GM23338 (cell line): Measurements from ENCODE around the gene UBE3B. TPM values are rescaled to one million over a fixed set of nuclear protein-coding genes. Genes with fewer than 3 reads are reported as not detected.
A peak's percentile ranks its signal among the peaks of the same experiment; 100 is the strongest.

Experiments
- ATAC-seq: fragments of 200-7000 bp; cut with Tn5 transposase; 3 replicates; pipeline ENCODE4 v1.9.1; 2020
- DNase-seq: peaks from one replicate; pipeline ENCODE4 v3.0.0-alpha.2; 2015; ENCODE audit warnings: low spot score
- H2AFZ ChIP-seq: fragments of 200-600 bp; sonication (generic); 2 replicates; pipeline ENCODE4 v1.8.0; 2016; ENCODE audit warnings: antibody characterized with exemption, mild to moderate bottlenecking, moderate library complexity
- H3F3A ChIP-seq: fragments of 200-600 bp; sonication (generic); replicated peaks from 2 replicates; pipeline ENCODE4 v1.8.0; 2017; ENCODE audit warnings: antibody characterized with exemption, mixed run types, low read depth
- H3K27ac ChIP-seq: fragments of 200-600 bp; sonication (generic); 2 replicates; pipeline ENCODE4 v1.6.1; 2016; ENCODE audit warnings: low read depth
- H3K27me3 ChIP-seq: fragments of 200-600 bp; sonication (generic); 2 replicates; pipeline ENCODE4 v1.8.0; 2016; ENCODE audit warnings: mild to moderate bottlenecking, mixed run types, moderate library complexity; ENCODE audit not compliant: insufficient read depth
- H3K36me3 ChIP-seq: fragments of 200-600 bp; sonication (generic); 2 replicates; pipeline ENCODE4 v1.8.0; 2016; ENCODE audit warnings: mild to moderate bottlenecking; ENCODE audit not compliant: insufficient read depth
- H3K4me1 ChIP-seq: fragments of 200-600 bp; sonication (generic); 2 replicates; pipeline ENCODE4 v1.8.0; 2016; ENCODE audit warnings: mild to moderate bottlenecking, moderate library complexity; ENCODE audit not compliant: insufficient read depth
- H3K4me2 ChIP-seq: fragments of 200-600 bp; sonication (generic); 2 replicates; pipeline ENCODE4 v1.7.1; 2017; ENCODE audit warnings: mixed run types
- H3K4me3 ChIP-seq: fragments of 200-600 bp; sonication (generic); 2 replicates; pipeline ENCODE4 v1.6.1; 2016; ENCODE audit warnings: mixed run types
- H3K79me2 ChIP-seq: fragments of 200-600 bp; sonication (generic); replicated peaks from 2 replicates; pipeline ENCODE4 v1.8.0; 2017; ENCODE audit warnings: mild to moderate bottlenecking; ENCODE audit not compliant: insufficient read depth
- H3K9me2 ChIP-seq: fragments of 200-600 bp; sonication (generic); 2 replicates; pipeline ENCODE4 v1.8.0; 2017; ENCODE audit not compliant: insufficient read depth
- H4K20me1 ChIP-seq: fragments of 200-600 bp; sonication (generic); replicated peaks from 2 replicates; pipeline ENCODE4 v1.8.0; 2017; ENCODE audit warnings: mild to moderate bottlenecking; ENCODE audit not compliant: insufficient read depth
- H3K27ac Mint-ChIP-seq: 2 replicates; pipeline ENCODE4 v1.8.0; 2020; ENCODE audit warnings: inconsistent platforms, mild to moderate bottlenecking, moderate library complexity, mixed read lengths
- H3K27me3 Mint-ChIP-seq: 3 replicates; pipeline ENCODE4 v1.8.0; 2022; ENCODE audit warnings: low read depth, mild to moderate bottlenecking, moderate library complexity, mixed read lengths, inconsistent platforms; ENCODE audit not compliant: insufficient read depth, poor library complexity
- H3K36me3 Mint-ChIP-seq: 3 replicates; pipeline ENCODE4 v1.8.0; 2021; ENCODE audit warnings: low read depth, mild to moderate bottlenecking, inconsistent platforms, moderate library complexity, mixed read lengths
- H3K4me1 Mint-ChIP-seq: 3 replicates; pipeline ENCODE4 v1.8.0; 2020; ENCODE audit warnings: mild to moderate bottlenecking, inconsistent platforms, mixed read lengths
- H3K4me3 Mint-ChIP-seq: 3 replicates; pipeline ENCODE4 v1.8.0; 2021; ENCODE audit warnings: moderate library complexity, mild to moderate bottlenecking, inconsistent platforms, mixed read lengths
- H3K9me3 Mint-ChIP-seq: 3 replicates; pipeline ENCODE4 v1.8.0; 2020; ENCODE audit warnings: moderate library complexity, mild to moderate bottlenecking, inconsistent platforms, mixed read lengths
- CREB1 ChIP-seq: fragments of 250-450 bp; sonication (Bioruptor Pico); IDR thresholded peaks from 2 replicates; pipeline ENCODE4 v1.5.0; 2020; ENCODE audit warnings: low read depth, mild to moderate bottlenecking, moderate library complexity
- EZH2 ChIP-seq: fragments of 200-600 bp; sonication (generic); IDR thresholded peaks from one replicate; pipeline ENCODE4 v1.8.0; 2017; ENCODE audit warnings: antibody characterized with exemption, mild to moderate bottlenecking, low read depth; ENCODE audit not compliant: unreplicated experiment
- EZH2phosphoT487 ChIP-seq: fragments of 200-600 bp; sonication (generic); IDR thresholded peaks from one replicate; pipeline ENCODE4 v1.8.1; 2018; ENCODE audit warnings: antibody characterized with exemption; ENCODE audit not compliant: unreplicated experiment
- JUNB ChIP-seq: IDR thresholded peaks from one replicate; pipeline ENCODE4 v1.6.1; 2016; ENCODE audit warnings: antibody characterized with exemption; ENCODE audit not compliant: unreplicated experiment
- NANOG ChIP-seq: IDR thresholded peaks from 2 replicates; pipeline ENCODE4 v1.6.1; 2016; ENCODE audit warnings: antibody characterized with exemption, borderline replicate concordance
- POLR2AphosphoS5 ChIP-seq: IDR thresholded peaks from 2 replicates; pipeline ENCODE4 v1.6.1; 2016; ENCODE audit warnings: antibody characterized with exemption, low read depth
- STAT1 ChIP-seq: IDR thresholded peaks from one replicate; pipeline ENCODE4 v1.6.1; 2016; ENCODE audit warnings: antibody characterized with exemption; ENCODE audit not compliant: unreplicated experiment
- ZNF114 ChIP-seq: fragments of 250-450 bp; sonication (Bioruptor Pico); IDR thresholded peaks from 2 replicates; pipeline ENCODE4 v1.5.0; 2020; ENCODE audit warnings: mild to moderate bottlenecking, moderate library complexity
- ZNF331 ChIP-seq: fragments of 250-450 bp; sonication (Bioruptor Pico); IDR thresholded peaks from 2 replicates; pipeline ENCODE4 v1.5.0; 2020; ENCODE audit warnings: low read depth, mild to moderate bottlenecking, moderate library complexity
- polyA plus RNA-seq: library from polyadenylated mRNA; unstranded; fragments of >200 nt; fragmentation: Nextera tagmentation; extraction: Ambion mirVana; gene quantifications from 2 replicates; pipeline ENCODE4 v1.2.1, GENCODE V29; 2016
- total RNA-seq: library from RNA; depleted of rRNA; stranded (reverse); fragments of >200 nt; shearing (Covaris generic); gene quantifications from 2 replicates; pipeline ENCODE4 v1.2.3, GENCODE V29; 2014
- TF ChIP-seq, protein P1 (sequence below): IDR thresholded peaks from one replicate; pipeline ENCODE4 v1.6.1; 2018; ENCODE audit warnings: antibody characterized with exemption; ENCODE audit not compliant: unreplicated experiment
- TF ChIP-seq, protein P2 (sequence below): fragments of 250-450 bp; sonication (Bioruptor Pico); IDR thresholded peaks from 2 replicates; pipeline ENCODE4 v1.5.0; 2020; ENCODE audit warnings: mild to moderate bottlenecking, moderate library complexity
- TF ChIP-seq, protein P3 (sequence below): IDR thresholded peaks from 2 replicates; pipeline ENCODE4 v1.6.1; 2016; ENCODE audit warnings: antibody characterized with exemption

Gene UBE3B
- total and polyA plus RNA-seq, 2 experiments from 2014 or later = 20.8 TPM

DNA sequence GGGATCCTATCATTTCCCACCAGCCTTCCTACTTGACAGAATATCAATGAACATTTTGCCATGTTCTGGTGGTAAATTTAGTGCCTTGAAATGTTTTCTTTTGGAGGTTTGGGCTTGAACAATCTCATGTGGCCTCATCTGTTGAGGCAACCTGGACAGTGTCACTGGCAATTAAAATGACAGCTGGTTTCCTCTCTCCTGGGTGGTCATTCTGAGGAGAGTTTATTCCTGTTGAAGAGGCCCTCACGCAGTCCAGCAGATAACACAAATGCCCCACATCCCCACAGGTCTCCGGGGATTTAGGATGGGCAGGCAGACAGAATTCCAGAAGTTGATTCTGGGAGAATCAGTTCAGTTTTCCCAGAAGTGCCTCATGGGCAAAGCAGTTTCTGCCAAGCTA is 54.0 kb downstream of the UBE3B start:
- Histone ChIP-seq H3K27me3 (no peaks in the 10 kb centered on the region), H3F3A (no peaks in the 10 kb centered on the region), H3K4me3 (no peak overlapping the region), H4K20me1 (no peaks in the 10 kb centered on the region), H3K36me3 (no peaks in the 10 kb centered on the region), H2AFZ (no peak overlapping the region), H3K4me2 (no peak overlapping the region), H3K4me1 (0 out of 2 replicates have a peak, but pooled peaks cover 7% of the 10 kb centered on the region), H3K9me2 (no peaks in the 10 kb centered on the region), H3K27ac (no peak overlapping the region), H3K79me2 (no peaks in the 10 kb centered on the region)
- Mint-ChIP-seq H3K27me3 (peaks cover 7% of the 10 kb centered on the region), H3K36me3 (no peaks in the 10 kb centered on the region; the same call in 2 of the 3 replicates), H3K9me3 (no peaks in the 10 kb centered on the region), H3K27ac (no peak overlapping the region), H3K4me3 (no peak overlapping the region), H3K4me1 (peaks cover 11% of the 10 kb centered on the region)
- DNase-seq (no peak), ATAC-seq (no peak)
- TF ChIP-seq NANOG (no peak), EZH2 (no peak), CREB1 (CRISPR knock-in tag) (no peak), POLR2AphosphoS5 (no peak), STAT1 (no peak), EZH2phosphoT487 (no peak), JUNB (no peak), ZNF331 (no peak)
- TF ChIP-seq, protein P1, sequence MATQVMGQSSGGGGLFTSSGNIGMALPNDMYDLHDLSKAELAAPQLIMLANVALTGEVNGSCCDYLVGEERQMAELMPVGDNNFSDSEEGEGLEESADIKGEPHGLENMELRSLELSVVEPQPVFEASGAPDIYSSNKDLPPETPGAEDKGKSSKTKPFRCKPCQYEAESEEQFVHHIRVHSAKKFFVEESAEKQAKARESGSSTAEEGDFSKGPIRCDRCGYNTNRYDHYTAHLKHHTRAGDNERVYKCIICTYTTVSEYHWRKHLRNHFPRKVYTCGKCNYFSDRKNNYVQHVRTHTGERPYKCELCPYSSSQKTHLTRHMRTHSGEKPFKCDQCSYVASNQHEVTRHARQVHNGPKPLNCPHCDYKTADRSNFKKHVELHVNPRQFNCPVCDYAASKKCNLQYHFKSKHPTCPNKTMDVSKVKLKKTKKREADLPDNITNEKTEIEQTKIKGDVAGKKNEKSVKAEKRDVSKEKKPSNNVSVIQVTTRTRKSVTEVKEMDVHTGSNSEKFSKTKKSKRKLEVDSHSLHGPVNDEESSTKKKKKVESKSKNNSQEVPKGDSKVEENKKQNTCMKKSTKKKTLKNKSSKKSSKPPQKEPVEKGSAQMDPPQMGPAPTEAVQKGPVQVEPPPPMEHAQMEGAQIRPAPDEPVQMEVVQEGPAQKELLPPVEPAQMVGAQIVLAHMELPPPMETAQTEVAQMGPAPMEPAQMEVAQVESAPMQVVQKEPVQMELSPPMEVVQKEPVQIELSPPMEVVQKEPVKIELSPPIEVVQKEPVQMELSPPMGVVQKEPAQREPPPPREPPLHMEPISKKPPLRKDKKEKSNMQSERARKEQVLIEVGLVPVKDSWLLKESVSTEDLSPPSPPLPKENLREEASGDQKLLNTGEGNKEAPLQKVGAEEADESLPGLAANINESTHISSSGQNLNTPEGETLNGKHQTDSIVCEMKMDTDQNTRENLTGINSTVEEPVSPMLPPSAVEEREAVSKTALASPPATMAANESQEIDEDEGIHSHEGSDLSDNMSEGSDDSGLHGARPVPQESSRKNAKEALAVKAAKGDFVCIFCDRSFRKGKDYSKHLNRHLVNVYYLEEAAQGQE = no peak

DNA sequence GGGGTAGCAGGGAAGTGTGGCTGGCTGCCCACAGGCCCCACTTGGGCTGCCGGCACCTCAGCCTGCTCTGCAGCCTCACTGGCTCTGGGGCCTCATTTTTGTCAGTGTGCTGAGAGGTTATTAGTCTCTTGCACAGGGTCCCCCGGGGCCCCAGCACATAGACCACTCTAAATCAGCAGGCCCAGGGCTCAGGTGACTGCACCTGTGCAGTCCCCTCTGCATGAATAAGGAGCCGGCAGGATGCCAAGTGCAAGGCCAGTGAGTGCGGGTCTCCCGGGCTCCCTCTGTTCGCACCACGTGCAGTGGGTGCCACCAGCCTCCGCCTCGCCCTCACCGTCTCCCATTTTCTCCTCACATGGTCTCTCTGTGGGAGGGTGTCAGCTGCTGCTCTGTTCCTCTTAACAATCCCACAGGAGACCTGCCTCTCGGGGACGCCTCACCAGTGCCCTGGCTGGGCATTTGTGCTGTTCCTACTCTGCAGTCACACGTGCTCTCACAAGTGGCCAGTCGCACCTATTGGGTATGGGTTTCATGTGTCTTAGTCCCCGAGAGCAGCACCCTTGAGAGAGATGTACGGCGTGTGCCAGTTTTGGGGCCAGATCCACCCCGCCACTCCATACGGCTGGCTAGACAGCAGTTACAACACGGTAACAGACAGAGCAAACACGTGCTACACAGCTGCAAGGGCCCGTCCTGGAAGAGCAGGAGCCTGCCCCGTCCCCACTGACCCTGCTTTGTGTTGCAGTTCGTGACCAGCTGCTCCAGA is 55.5 kb downstream of the UBE3B start:
- H3K27ac ChIP-seq = no peak overlapping the region
- H3K27me3 ChIP-seq = no peaks in the 10 kb centered on the region
- no peak overlapping the region for H3K4me2 ChIP-seq
- no peak for ATAC-seq
- H3K36me3 ChIP-seq = no peaks in the 10 kb centered on the region
- H3K36me3 Mint-ChIP-seq = no peaks in the 10 kb centered on the region; the same call in 2 of the 3 replicates
- no peaks in the 10 kb centered on the region for H3K9me2 ChIP-seq
- DNase-seq = no peak
- H3K79me2 ChIP-seq = no peaks in the 10 kb centered on the region
- no peaks in the 10 kb centered on the region for H3K9me3 Mint-ChIP-seq
- peaks cover 7% of the 10 kb centered on the region for H3K27me3 Mint-ChIP-seq
- 0 out of 2 replicates have a peak, but pooled peaks cover 7% of the 10 kb centered on the region for H3K4me1 ChIP-seq
- H3K4me3 Mint-ChIP-seq = no peak overlapping the region
- H2AFZ ChIP-seq = no peak overlapping the region
- peak overlapping the region; percentile 76 for H3K27ac Mint-ChIP-seq
- H4K20me1 ChIP-seq = no peaks in the 10 kb centered on the region
- H3K4me3 ChIP-seq = no peak overlapping the region
- H3F3A ChIP-seq = no peaks in the 10 kb centered on the region
- peaks cover 11% of the 10 kb centered on the region for H3K4me1 Mint-ChIP-seq
- TF ChIP-seq POLR2AphosphoS5 = no peak
- TF ChIP-seq, protein P2, sequence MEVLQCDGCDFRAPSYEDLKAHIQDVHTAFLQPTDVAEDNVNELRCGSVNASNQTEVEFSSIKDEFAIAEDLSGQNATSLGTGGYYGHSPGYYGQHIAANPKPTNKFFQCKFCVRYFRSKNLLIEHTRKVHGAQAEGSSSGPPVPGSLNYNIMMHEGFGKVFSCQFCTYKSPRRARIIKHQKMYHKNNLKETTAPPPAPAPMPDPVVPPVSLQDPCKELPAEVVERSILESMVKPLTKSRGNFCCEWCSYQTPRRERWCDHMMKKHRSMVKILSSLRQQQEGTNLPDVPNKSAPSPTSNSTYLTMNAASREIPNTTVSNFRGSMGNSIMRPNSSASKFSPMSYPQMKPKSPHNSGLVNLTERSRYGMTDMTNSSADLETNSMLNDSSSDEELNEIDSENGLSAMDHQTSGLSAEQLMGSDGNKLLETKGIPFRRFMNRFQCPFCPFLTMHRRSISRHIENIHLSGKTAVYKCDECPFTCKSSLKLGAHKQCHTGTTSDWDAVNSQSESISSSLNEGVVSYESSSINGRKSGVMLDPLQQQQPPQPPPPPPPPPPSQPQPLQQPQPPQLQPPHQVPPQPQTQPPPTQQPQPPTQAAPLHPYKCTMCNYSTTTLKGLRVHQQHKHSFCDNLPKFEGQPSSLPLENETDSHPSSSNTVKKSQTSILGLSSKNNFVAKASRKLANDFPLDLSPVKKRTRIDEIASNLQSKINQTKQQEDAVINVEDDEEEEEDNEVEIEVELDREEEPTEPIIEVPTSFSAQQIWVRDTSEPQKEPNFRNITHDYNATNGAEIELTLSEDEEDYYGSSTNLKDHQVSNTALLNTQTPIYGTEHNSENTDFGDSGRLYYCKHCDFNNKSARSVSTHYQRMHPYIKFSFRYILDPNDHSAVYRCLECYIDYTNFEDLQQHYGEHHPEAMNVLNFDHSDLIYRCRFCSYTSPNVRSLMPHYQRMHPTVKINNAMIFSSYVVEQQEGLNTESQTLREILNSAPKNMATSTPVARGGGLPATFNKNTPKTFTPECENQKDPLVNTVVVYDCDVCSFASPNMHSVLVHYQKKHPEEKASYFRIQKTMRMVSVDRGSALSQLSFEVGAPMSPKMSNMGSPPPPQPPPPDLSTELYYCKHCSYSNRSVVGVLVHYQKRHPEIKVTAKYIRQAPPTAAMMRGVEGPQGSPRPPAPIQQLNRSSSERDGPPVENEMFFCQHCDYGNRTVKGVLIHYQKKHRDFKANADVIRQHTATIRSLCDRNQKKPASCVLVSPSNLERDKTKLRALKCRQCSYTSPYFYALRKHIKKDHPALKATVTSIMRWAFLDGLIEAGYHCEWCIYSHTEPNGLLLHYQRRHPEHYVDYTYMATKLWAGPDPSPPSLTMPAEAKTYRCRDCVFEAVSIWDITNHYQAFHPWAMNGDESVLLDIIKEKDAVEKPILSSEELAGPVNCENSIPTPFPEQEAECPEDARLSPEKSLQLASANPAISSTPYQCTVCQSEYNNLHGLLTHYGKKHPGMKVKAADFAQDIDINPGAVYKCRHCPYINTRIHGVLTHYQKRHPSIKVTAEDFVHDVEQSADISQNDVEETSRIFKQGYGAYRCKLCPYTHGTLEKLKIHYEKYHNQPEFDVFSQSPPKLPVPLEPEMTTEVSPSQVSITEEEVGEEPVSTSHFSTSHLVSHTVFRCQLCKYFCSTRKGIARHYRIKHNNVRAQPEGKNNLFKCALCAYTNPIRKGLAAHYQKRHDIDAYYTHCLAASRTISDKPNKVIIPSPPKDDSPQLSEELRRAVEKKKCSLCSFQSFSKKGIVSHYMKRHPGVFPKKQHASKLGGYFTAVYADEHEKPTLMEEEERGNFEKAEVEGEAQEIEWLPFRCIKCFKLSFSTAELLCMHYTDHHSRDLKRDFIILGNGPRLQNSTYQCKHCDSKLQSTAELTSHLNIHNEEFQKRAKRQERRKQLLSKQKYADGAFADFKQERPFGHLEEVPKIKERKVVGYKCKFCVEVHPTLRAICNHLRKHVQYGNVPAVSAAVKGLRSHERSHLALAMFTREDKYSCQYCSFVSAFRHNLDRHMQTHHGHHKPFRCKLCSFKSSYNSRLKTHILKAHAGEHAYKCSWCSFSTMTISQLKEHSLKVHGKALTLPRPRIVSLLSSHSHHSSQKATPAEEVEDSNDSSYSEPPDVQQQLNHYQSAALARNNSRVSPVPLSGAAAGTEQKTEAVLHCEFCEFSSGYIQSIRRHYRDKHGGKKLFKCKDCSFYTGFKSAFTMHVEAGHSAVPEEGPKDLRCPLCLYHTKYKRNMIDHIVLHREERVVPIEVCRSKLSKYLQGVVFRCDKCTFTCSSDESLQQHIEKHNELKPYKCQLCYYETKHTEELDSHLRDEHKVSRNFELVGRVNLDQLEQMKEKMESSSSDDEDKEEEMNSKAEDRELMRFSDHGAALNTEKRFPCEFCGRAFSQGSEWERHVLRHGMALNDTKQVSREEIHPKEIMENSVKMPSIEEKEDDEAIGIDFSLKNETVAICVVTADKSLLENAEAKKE = no peak
- TF ChIP-seq, protein P3, sequence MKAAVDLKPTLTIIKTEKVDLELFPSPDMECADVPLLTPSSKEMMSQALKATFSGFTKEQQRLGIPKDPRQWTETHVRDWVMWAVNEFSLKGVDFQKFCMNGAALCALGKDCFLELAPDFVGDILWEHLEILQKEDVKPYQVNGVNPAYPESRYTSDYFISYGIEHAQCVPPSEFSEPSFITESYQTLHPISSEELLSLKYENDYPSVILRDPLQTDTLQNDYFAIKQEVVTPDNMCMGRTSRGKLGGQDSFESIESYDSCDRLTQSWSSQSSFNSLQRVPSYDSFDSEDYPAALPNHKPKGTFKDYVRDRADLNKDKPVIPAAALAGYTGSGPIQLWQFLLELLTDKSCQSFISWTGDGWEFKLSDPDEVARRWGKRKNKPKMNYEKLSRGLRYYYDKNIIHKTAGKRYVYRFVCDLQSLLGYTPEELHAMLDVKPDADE = no peak
- TF ChIP-seq ZNF114 (CRISPR knock-in tag) = no peak
